HG03571 (cell line): ENCODE results near the gene CALHM2.
"Not testable (repeated sequence)": the region's sequence is repeated elsewhere in the genome, so short reads cannot be mapped to it uniquely, and the experiment has no call there.

ENCODE experiments used
- ATAC-seq: cut with Tn5 transposase; IDR thresholded peaks from one replicate; pipeline ENCODE4 v1.9.1; 2021; ENCODE audit not compliant: unreplicated experiment

The CALHM2 gene, protein sequence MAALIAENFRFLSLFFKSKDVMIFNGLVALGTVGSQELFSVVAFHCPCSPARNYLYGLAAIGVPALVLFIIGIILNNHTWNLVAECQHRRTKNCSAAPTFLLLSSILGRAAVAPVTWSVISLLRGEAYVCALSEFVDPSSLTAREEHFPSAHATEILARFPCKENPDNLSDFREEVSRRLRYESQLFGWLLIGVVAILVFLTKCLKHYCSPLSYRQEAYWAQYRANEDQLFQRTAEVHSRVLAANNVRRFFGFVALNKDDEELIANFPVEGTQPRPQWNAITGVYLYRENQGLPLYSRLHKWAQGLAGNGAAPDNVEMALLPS

DNA sequence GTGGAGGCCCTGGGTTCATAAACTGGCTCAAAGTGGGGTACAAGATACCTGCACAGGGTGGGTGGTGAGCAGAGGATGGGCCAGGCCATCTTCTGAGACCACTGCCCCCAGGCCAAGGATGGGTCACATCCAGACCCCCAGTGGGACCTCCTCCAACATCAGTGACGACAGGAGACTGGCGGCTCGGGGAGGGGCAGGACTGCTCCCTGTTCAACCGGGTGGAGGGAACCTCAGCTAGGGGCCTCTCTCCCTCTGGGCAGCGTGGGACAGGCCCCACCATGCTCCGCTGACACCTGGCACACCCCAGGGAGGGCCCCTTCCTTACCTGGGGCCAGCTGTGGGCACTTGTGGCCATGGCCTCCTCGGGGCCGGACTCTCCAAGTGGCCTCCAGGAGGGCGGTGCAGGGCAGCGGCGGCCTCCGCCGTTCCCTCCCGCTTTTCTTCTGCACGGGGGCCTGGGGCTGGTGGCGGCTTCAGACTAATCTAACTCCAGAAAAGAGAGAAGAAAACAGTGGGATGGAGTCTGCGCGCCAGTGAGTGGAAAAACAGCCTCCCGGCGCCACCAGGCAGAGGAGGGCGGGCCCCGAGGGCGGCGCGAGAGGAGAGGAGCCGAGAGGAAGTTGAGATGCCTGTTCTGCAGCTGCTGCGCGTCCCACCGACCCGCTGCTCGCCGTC is at the start of gene CALHM2:
CALHM2 (minus strand) TSS at position 540 of the 675 bp plus-strand sequence. CDS start 2,429 bp downstream, outside the sequence.
- peak; percentile 58 for ATAC-seq

DNA sequence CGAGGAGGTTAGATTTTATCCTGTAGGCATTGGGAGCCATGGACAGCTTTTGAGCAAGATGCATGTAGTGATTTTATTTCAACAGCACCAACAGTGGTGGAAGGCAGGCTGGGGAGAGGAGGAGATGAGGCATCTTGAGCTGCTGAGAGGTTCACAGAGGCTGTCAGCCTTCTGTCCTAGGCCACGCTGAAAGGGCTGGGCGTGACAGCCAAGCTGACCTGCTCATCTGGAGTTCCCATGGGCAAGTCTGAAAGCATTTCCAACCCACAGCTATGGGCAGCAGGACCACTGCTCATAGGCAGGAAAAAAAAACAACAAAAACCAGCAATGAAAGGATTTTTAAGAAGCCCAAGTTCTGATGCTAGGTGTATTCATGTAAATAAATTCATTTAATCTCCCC is 49.0 kb upstream of the CALHM2 start:
- ATAC-seq = no peak

DNA sequence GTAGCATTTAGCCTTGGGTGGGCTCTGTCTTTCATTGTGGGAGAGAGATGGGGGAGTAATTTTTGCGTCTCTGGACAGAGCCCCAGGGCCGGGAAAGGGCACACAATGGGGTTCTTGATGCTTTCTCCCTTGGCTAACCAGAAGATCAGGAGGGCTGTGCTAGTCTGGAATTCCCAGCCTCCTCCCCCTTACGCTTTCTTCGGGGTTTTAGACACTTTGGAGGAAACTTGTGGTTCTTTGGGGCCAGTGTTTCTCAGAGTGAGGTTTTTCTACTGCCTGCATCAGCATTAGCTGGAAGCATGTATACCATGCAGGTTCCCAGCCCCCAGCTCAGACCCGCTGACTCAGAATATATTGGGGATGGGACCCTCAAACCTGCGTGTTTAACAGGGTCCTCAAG is 48.3 kb upstream of the CALHM2 start:
- no peak for ATAC-seq

DNA sequence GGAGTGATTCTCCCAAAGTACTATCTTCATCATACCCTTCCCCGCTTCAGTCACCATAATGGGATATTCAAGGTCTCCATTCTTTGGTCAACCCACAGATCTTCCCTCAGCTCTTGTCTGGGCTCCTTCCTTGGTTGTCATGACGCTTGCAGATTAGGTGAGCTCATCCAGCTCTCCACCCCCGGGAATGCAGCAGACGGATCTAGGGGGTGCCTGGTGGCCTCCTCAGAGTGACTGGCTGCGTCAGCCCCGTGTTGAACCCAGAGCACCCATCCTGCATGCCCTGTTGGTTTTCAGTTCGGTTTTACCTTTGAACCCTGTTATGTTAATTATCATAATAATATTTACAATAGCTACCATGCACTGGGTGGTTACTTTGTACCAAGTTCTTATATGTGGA is 47.7 kb upstream of the CALHM2 start:
- no peak for ATAC-seq

DNA sequence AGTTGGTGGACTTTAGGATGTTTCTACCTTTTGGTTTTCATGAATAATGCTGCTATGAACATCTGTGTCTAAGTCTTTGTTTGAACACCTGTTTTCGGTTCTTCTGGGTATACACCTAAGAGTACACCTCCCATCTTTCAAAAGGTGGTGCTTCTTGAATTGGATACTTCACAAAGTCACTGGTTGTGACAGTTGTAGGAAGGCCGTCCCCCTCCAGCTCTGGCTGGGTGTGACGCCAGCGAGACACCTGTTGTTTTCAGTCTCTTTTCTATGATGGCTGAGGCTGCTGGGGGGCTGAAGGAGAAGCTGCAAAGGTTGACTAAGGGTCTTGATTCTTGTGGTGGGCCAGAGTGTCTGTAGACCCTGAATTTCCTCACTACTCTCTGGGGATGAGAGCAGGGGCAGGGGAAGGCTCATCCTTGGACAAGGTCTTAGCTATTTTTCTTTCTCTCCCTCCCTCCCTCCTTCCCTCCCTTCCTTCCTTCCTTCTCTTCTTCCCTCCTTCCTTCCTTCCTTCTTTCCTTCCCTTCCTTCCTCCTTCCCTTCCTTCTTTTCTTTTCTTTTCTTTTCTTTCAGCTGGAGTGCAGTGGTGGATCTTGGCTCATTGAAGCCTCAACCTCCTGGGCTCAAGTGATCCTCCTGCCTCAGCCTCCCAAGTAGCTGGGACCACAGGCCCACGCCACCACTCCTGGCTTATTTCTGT is 46.9 kb upstream of the CALHM2 start:
- no peak for ATAC-seq

DNA sequence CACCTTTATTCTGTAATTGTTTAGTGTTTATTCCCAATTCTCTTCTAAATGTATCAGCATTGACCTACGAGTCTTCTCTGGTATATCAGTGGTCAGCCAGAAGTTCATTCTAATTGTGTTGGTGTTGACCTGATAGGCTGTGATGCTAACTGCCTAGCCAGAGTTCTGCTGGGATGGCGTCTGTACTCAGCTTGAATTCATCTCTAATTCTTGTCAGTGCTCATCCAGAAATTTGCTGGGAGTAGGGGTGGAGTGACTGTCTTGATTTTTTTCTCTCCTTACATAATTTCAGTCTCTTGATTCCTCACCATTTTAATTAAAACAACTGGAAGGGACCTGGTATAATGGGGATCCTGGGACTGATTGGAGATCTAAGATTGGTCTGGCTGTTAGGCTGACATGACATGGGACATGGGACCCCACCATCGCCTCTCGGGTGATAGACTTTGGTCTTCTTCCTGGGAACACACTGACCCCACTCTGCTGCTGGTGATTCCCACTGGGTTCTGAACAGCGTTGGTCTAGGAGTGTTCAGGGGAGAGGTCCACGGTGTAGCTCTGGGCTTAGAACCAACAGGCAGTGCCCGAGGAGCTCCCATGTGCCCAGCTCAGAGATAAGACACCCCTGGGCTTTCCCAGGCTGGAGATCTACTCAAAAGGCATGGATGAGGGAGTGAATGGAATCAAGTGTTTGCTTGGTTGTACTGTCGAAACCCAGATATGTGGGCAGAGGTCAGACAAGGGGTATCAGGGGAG is 45.2 kb upstream of the CALHM2 start:
- no peak for ATAC-seq

DNA sequence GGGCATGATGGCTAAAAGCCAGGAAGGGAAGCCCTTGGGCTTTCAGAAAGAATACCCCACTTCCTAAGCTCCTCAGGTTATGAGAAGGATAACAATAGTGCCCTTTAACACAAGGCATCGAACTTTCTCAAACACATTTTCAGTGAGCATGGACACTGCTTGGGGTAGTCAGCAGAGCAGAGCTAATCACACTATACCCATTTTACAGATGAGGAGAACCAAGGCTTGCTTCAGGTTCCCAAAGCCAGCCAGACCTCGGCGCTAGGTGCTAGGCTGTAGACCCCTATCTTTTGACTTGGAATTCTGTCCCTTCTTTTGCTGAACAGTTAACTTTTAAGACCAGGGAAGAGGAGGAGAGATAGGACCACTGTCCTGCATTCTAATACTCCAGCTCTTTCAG is 43.2 kb upstream of the CALHM2 start:
- no peak for ATAC-seq

DNA sequence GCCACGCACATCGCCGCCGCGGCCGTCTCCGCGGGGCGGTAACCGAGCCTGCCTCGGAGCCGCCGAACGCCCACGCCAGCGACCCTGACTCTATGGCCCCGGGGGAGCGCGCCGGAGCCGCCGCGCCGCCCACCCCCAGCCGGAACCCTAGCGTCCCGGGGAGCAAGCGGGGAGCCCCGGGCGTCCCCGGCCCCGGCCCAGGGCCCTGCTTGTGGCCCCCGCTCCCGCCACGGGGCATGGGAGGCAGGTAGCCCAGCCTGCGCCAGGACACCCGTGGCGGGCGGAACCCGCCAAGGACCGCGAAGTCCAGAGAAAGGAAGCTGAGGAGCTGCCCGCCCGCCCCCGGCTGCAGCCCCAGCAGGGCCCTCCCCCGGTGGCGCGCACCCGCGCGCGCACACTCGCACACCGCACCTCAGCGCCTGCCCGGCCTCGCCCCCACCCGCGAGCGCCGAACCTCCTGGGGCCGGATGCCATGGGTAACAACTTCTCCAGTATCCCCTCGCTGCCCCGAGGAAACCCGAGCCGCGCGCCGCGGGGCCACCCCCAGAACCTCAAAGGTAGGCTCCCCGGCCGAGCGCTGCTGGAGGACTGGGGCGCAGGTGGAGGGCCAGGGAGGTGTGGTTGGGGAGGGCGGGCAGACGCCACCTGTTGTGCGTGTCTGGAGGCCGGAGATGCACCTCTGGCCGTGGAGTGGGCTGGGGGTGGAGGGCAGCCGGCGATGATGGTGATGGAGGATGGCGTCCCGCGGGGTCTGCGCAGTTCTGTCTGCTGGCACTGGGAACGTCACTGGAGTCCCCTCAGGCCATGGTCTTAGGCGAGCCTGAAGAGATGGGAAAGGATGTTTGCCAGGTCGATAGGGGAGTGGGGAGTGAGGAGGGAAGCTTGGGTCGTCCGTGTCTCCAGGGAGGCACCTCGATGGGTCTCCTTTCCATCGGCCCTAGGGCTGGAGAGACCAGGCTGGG is 42.0 kb upstream of the CALHM2 start:
- ATAC-seq = no peak

DNA sequence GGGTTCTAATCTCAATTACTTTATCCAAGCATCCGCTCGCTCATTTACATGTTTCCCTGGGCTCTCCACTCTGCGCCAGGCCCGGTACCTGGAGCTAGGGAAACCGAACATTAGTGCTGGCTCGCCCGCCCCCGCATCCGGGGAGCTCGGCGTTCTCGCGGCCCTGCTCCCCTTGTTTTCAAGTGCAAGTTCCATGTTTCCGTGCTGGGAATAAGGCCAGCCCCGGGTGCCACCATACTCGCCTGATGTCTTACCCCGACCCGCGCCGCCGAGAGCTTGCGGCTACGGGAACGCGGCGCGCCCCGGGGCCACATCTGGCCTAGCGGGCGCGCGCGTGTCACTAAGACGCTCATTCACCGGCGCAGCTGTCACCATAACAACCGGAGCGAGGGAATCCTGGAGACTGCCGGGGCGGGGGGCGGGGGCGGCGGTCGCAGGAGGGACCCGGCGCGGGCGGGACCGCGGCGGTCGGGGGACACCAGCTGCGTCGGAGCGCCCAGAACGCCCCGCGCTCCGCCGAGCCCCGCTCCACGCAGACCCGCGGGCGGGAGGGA is 41.3 kb upstream of the CALHM2 start, which contains the start of gene NEURL1:
NEURL1 (plus strand) TSS at position 344 of the 554 bp plus-strand sequence. CDS start 683 bp downstream, outside the sequence.
- ATAC-seq = no peak

DNA sequence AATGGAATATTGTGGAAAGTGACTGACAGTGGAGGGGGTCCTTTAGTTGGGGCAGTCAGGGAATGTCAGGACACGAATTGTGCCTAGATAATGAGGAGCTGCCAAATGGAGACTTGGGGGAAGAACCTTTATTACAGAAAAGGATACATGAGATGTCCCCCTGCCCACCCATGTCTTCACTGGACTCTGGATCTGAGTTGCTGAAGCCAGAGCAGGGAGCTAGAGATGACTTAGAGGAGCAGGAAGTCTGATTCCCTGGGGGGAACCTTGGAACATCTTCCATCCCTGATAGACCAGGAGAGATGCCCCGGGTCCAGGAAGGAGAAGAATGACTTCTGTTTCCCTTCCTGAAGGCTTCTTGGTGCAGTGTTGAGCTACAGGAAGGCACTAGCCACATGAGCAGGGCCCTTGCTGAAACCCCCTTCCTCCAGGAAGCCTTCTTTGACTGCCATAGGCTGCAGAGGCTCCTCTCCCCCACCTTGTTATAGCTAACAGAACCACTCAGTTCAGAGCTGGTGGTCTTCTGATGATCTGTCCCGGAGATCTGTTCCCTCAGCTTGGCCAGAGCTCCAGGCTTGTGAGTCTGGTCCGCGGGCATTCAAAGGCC is 40.6 kb upstream of the CALHM2 start:
- no peak for ATAC-seq

DNA sequence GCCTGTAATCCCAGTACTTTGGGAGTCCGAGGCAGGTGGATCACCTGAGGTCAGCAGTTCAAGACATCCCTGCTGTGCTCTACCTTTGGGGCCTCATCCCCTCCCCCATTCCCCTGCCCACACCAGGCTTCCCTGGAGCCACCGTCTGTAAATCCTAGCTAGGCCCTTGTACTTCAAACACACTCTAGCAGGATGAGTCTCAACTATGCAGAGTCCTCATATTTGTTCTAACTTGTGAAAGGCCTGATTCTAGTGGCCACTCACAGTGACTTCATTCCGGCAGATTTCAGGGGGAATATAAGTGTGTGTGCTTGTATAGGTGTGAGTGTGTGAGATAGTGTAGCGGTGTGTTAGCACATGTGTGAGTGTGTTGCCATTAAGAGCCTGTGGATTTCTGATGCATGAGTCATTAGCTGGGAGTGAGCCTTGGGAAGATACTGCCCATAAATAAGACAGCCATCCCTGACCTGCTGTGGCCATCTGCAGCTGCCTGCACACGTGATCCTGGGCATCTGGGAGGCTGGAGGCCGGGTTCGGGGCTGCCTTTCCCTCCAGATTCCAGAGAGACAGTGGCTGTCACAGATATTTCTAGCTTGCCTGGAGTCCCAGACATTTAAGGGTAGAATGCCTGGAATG is 39.7 kb upstream of the CALHM2 start:
- ATAC-seq = no peak

DNA sequence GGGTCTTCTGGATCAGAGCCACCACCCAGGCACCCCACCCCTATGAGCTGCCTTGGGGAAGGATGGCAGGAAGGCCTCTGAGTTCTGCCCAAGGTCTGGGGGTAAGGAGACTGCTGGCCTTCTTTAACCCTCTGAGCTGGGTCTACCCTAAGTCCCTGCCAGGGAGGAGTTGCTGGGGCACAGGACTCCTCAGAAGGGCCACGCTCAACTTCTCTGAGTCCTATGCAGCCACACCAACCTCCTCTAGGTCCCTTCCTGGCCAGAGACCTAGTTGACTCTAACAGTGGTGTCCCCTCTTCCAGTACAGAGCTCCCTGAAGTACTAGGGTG is 38.8 kb upstream of the CALHM2 start:
- ATAC-seq = no peak

DNA sequence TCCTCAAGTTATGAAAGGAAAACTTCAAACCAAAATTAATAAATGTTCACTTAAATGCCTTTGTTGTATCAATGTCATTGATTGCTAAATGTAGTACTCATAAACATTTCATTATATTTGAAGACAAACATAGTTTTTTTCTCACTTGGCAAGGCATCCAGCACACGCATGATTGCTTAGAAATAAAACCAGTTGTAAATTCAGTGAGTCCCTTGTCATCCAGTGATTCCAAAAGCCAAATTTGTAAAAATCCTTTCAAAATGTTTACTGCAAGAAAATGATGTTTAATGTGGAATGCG is 35.2 kb upstream of the CALHM2 start:
- no peak for ATAC-seq

DNA sequence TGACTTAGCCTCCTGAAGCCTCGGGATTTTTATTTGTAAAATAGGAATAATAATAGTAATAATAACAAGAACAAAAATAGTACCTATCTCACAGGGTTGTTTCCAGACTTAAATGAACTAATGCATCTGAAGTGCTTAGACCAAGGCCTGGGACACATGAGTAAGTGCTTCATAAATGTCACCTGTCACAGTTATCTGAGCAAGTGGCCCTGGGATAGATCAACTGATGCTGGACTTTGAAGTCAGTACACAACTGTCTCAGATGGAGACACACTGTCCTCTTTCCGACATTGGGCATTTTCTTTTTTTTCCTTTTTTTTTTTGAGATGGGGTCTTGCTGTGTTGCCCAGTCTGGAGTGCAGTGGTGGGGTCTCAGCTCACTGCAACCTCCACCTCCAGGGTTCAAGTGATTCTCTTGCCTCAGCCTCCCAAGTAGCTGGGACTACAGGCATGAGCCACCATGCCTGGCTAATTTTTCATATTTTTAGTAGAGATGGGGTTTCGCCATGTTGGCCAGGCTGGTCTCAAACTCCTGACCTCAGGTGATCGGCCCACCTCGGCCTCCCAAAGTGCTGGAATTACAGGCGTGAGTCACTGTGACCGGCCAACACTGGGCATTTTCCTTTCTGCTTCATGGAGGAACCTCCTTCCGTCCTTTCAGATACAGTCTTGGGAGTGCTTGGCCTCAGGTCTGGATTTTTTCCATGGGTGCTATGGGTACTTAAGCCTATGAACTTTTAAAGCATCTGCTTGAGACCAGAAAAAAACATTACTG is 34.7 kb upstream of the CALHM2 start:
- ATAC-seq = not testable (repeated sequence)

DNA sequence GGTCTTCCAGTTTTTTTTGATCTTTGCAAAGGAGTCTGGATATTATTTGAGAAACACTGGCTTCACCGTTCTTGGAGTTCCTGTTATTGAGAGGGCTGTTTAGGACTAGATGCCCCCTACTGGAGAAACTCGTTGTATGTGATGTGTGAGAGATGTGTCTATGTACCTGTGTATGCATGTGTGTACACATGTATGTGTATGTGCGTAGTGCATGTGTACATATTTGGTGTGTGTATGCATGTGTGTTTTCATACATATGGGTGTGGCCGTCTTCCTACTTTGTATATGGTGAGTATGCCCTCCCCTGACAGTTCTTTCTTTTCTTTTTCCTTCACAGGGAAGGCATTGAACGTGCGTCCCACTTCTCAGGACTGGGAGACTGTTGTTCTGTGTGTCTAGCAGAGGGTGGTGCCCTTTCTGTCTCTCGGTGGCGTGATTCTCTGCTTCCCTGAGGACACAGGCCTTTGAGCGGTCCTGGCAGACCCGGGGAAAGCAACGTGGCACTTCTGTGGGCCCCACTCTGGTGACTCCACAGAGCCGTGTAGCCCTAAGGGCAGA is 29.9 kb upstream of the CALHM2 start:
- ATAC-seq = peak; percentile 64

DNA sequence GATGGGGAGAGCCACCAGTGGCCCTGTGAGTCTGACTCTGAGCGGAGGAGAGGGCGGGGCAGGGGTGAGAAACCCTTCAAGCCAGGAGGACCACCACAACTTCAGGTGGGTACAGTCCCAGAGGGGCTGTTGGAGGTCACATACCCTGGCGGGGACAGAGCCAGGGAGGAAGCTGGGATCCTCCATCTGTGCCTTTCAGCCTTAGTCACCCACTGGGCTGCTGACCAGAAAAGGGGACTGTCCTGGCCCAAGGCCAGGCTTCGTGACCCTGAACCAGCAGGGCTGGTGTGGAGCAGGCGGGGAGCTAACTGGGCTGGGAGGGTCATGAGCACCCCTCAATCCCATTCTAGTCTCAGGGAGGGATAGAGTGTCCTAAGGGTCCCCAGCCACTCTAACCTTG is 28.4 kb upstream of the CALHM2 start:
- ATAC-seq = no peak

DNA sequence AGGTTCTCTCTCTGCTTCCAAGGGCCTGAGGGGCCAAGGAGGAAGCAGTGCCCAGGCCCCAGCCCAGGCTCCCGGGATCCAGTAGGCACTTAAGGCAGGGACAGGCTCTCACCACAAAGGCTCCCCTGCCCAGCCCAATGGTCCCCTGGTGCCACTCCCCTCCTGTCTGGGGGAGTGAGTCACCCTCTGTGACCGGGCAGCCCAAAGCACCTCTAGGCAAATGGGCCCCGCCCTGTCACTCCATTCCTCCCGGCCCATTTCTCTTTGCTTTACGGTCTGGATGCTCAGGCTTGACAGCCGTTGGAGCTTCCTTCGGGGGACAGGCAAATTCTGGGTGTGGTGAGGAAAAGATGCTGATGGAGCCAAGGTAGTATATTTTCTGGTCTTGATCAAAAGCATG is 27.0 kb upstream of the CALHM2 start, which contains the start of gene CALHM3:
CALHM3 (minus strand) TSS at position 106 of the 400 bp plus-strand sequence. CDS start 208 bp downstream, outside the sequence.
- ATAC-seq = no peak

DNA sequence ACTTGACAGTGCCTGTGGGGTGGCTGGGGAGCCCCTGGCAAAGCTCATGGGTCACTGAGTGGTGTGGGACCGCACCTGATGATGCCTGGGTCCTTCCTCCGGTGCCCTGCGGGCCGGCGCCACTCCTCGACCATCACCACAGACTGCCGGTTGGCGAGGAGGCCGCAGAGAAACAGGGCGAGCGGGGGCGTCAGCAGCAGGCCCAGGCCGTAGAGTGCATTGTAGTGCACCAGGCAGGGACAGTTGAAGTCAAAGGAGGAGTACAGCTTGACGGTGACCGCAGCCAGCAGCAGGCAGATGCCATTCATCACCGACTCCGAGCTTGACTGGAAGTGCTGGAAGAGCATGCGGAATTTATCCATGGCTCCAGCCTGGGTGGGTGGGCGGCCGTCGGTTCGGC is 26.5 kb upstream of the CALHM2 start:
- no peak for ATAC-seq
